IMR-90 (cell line): Measurements from ENCODE around the gene TMED3. TPM values are rescaled to one million over a fixed set of nuclear protein-coding genes. Genes with fewer than 3 reads are reported as not detected.

Experiments used
- ATAC-seq: fragments of 200-7000 bp; cut with Tn5 transposase; 2 replicates; pipeline ENCODE4 v1.9.1; 2020; ENCODE audit warnings: low read depth, mild to moderate bottlenecking, moderate library complexity
- BruUV-seq: library from RNA; stranded (reverse); fragments of 400-500 nt; replicated peaks from 2 replicates; lab custom pipeline; 2021; lab: Mats Ljungman, UMichigan
- CTCF ChIA-PET: fragments of 300-600 bp; formaldehyde crosslinking; extraction: SDS; loops from one replicate; lab custom pipeline; 2021; ENCODE audit warnings: antibody characterized with exemption; lab: Yijun Ruan, JAX
- POLR2A ChIA-PET: fragments of 300-600 bp; sonication (Branson Sonifier 250); formaldehyde crosslinking; loops from one replicate; lab custom pipeline; 2022; ENCODE audit warnings: antibody characterized with exemption; ENCODE audit not compliant: unreplicated experiment; lab: Charles Lee
- DNase-seq: peaks from one replicate; pipeline ENCODE4 v3.0.0; 2013
- H2AFZ ChIP-seq: replicated peaks from 2 replicates; pipeline ENCODE3; 2013; ENCODE audit warnings: low read length, mild to moderate bottlenecking; ENCODE audit not compliant: poor library complexity
- H2AK5ac ChIP-seq: 2 replicates; pipeline ENCODE4 v1.6.1; 2013; ENCODE audit warnings: low read depth, low read length, inconsistent platforms
- H2AK9ac ChIP-seq: replicated peaks from 2 replicates; pipeline ENCODE3; 2013; ENCODE audit warnings: mild to moderate bottlenecking, low read depth, low read length, moderate library complexity; ENCODE audit not compliant: poor library complexity
- H2BK120ac ChIP-seq: 2 replicates; pipeline ENCODE4 v1.6.1; 2013; ENCODE audit warnings: low read depth, low read length, inconsistent platforms
- H2BK15ac ChIP-seq: 3 replicates; pipeline ENCODE4 v1.6.1; 2013; ENCODE audit warnings: low read depth, low read length, inconsistent platforms
- H2BK20ac ChIP-seq: 2 replicates; pipeline ENCODE4 v1.6.1; 2013; ENCODE audit warnings: low read depth, mild to moderate bottlenecking, inconsistent platforms, low read length, moderate library complexity
- H2BK5ac ChIP-seq: 2 replicates; pipeline ENCODE4 v1.6.1; 2013; ENCODE audit warnings: mild to moderate bottlenecking, low read depth, low read length, inconsistent platforms; ENCODE audit not compliant: poor library complexity, severe bottlenecking
- H3K14ac ChIP-seq: replicated peaks from 2 replicates; pipeline ENCODE4 v1.6.1; 2013; ENCODE audit warnings: low read depth, low read length, inconsistent platforms
- H3K18ac ChIP-seq: 2 replicates; pipeline ENCODE4 v1.6.1; 2013; ENCODE audit warnings: low read depth, low read length, control low read depth
- H3K23ac ChIP-seq: 2 replicates; pipeline ENCODE4 v1.6.1; 2013; ENCODE audit warnings: low read depth, low read length, inconsistent platforms
- H3K27ac ChIP-seq: 2 replicates; pipeline ENCODE4 v1.5.1; 2013; ENCODE audit warnings: mild to moderate bottlenecking, control low read depth, low read length; ENCODE audit not compliant: insufficient read depth
- H3K27me3 ChIP-seq: 2 replicates; pipeline ENCODE4 v1.6.1; 2013; ENCODE audit warnings: low read length; ENCODE audit not compliant: control insufficient read depth, insufficient read depth
- H3K36me3 ChIP-seq: 2 replicates; pipeline ENCODE4 v1.6.1; 2013; ENCODE audit warnings: low read length, mixed read lengths; ENCODE audit not compliant: control insufficient read depth, insufficient read depth
- H3K4ac ChIP-seq: 2 replicates; pipeline ENCODE4 v1.6.1; 2013; ENCODE audit warnings: low read depth, low read length, inconsistent platforms
- H3K4me1 ChIP-seq: 2 replicates; pipeline ENCODE4 v1.6.1; 2013; ENCODE audit warnings: low read length, mixed read lengths; ENCODE audit not compliant: control insufficient read depth, insufficient read depth
- H3K4me2 ChIP-seq: 2 replicates; pipeline ENCODE4 v1.6.1; 2013; ENCODE audit warnings: low read depth, mild to moderate bottlenecking, control low read depth, low read length, moderate library complexity
- H3K4me3 ChIP-seq: 2 replicates; pipeline ENCODE4 v1.5.1; 2013; ENCODE audit warnings: low read depth, mild to moderate bottlenecking, control low read depth, low read length, moderate library complexity; ENCODE audit not compliant: insufficient read depth
- H3K56ac ChIP-seq: 2 replicates; pipeline ENCODE4 v1.6.1; 2013; ENCODE audit warnings: low read length, inconsistent platforms; ENCODE audit not compliant: insufficient read depth; ENCODE audit errors: extremely low read depth
- H3K79me1 ChIP-seq, 2 experiments: 2 replicates each; pipeline ENCODE4 v1.6.1; 2013; ENCODE audit warnings: low read length in 2 of 2, inconsistent platforms in 1 of 2, low read depth in 1 of 2
- H3K9ac ChIP-seq: 2 replicates; pipeline ENCODE4 v1.6.1; 2013; ENCODE audit warnings: low read depth, low read length, control low read depth
- H3K9me1 ChIP-seq: 2 replicates; pipeline ENCODE4 v1.6.1; 2013; ENCODE audit warnings: low read length, inconsistent platforms; ENCODE audit not compliant: insufficient read depth
- H3K9me3 ChIP-seq: 2 replicates; pipeline ENCODE4 v1.6.1; 2013; ENCODE audit warnings: low read length; ENCODE audit not compliant: control insufficient read depth, insufficient read depth
- H4K20me1 ChIP-seq: 2 replicates; pipeline ENCODE4 v1.6.1; 2013; ENCODE audit warnings: low read length, inconsistent platforms; ENCODE audit not compliant: insufficient read depth
- H4K5ac ChIP-seq: 2 replicates; pipeline ENCODE4 v1.6.1; 2013; ENCODE audit warnings: mild to moderate bottlenecking, low read depth, low read length, control low read depth
- H4K8ac ChIP-seq, 2 experiments: 2 replicates each; pipeline ENCODE4 v1.6.1; 2013; ENCODE audit warnings: low read depth in 2 of 2, low read length in 2 of 2, control low read depth in 1 of 2, inconsistent platforms in 1 of 2
- H4K91ac ChIP-seq: 2 replicates; pipeline ENCODE4 v1.6.1; 2013; ENCODE audit warnings: low read depth, low read length, inconsistent platforms; ENCODE audit not compliant: insufficient read depth
- BHLHE40 ChIP-seq: fragments of 150-350 bp; IDR thresholded peaks from 2 replicates; pipeline ENCODE4 v1.6.1; 2016; ENCODE audit warnings: mild to moderate bottlenecking, low read depth, low read length
- CEBPB ChIP-seq: IDR thresholded peaks from 2 replicates; pipeline ENCODE4 v1.6.1; 2012; ENCODE audit warnings: low read depth, low read length, improper control_type of control experiment
- FOS ChIP-seq: fragments of 150-350 bp; IDR thresholded peaks from 2 replicates; pipeline ENCODE4 v1.6.1; 2016; ENCODE audit warnings: low read depth, low read length
- MAFK ChIP-seq: IDR thresholded peaks from 2 replicates; pipeline ENCODE4 v1.6.1; 2012; ENCODE audit warnings: low read depth, low read length, improper control_type of control experiment
- MAZ ChIP-seq: IDR thresholded peaks from 2 replicates; pipeline ENCODE4 v1.6.1; 2012; ENCODE audit warnings: low read depth, mild to moderate bottlenecking, low read length, improper control_type of control experiment, moderate library complexity, borderline replicate concordance
- MXI1 ChIP-seq: IDR thresholded peaks from 2 replicates; pipeline ENCODE4 v1.6.1; 2012; ENCODE audit warnings: low read depth, mild to moderate bottlenecking, low read length, moderate library complexity, borderline replicate concordance
- SMC3 ChIP-seq: fragments of 150-350 bp; IDR thresholded peaks from 2 replicates; pipeline ENCODE4 v1.6.1; 2016; ENCODE audit warnings: low read depth, mild to moderate bottlenecking, antibody characterized with exemption, low read length, moderate library complexity
- USF2 ChIP-seq: fragments of 150-350 bp; IDR thresholded peaks from 2 replicates; pipeline ENCODE4 v1.6.1; 2017; ENCODE audit warnings: mild to moderate bottlenecking, antibody characterized with exemption, low read length, low read depth
- WGBS, 2 experiments: methylation state at CpG; one replicate each; pipeline versions ENCODE4 v1.1.5 to v1.1.7; 2013; ENCODE audit warnings: missing lambda C conversion rate in 2 of 2; ENCODE audit not compliant: insufficient read length in 1 of 2; ENCODE audit errors: extremely low coverage in 2 of 2; 5-methylcytosine and 5-hydroxymethylcytosine counted together
- dilution Hi-C: fragments of 300-500 bp; cut with HindIII; formaldehyde crosslinking; loops from one replicate; pipeline ENCODE4 v1.14.3; 2018; ENCODE audit warnings: low sequenced_read_pairs; ENCODE audit not compliant: unreplicated experiment
- in situ Hi-C: fragments of 300-500 bp; cut with MboI; formaldehyde crosslinking; loops from 3 replicates; pipeline ENCODE4 v1.14.3; 2019; ENCODE audit warnings: low sequenced_read_pairs, inconsistent platforms, mixed read lengths
- intact Hi-C: fragments of 100-400 bp; cut with micrococcal nuclease; formaldehyde crosslinking; loops from 2 replicates; pipeline ENCODE4 v1.10.0; 2022
- polyA plus RNA-seq, 3 experiments: library from polyadenylated mRNA; depleted of rRNA; stranded (reverse); fragments of >200 nt; gene quantifications; 2 replicates each; pipeline ENCODE4 v1.2.3, GENCODE V29; 2012; ENCODE audit warnings: low replicate concordance in 1 of 3
- total RNA-seq: library from RNA; depleted of rRNA; stranded (reverse); fragments of >200 nt; gene quantifications from 2 replicates; pipeline ENCODE4 v1.2.3, GENCODE V29; 2012
- TF ChIP-seq, protein P1 (sequence below): fragments of 150-350 bp; IDR thresholded peaks from 2 replicates; pipeline ENCODE4 v1.6.1; 2016; ENCODE audit warnings: low read depth, mild to moderate bottlenecking, low read length, moderate library complexity, borderline replicate concordance

The TMED3 gene
- total and polyA plus RNA-seq, 2 of the 4 experiments (the other 2 are of a cell fraction): 170 to 237 TPM

DNA sequence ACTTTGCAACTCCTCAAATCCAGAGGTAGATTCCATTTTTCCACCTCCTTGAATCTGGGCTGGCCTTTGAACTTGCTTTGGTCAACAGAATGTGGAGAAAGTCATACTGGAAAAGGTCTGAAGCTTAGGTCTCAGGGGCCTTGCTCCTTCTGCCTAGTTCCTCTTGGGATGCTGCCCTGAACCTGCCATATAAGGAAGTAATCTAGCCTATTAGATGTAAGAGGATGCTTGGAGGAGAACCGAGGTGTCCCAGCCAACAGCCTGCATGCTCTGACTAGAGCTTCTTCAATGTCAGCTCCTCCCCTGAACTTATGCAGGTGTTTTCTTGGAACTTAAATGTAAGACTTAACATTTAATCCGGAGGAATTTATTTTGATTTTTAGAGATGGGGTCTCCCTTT, 2.0 kb upstream of the TMED3 start:
- Histone ChIP-seq H3K4me2 (no peak overlapping the region), H2BK5ac (no peak overlapping the region), H2AFZ (no peak overlapping the region), H3K14ac (no peak overlapping the region), H3K56ac (no peak overlapping the region), H3K23ac (no peak overlapping the region), H3K4ac (no peak overlapping the region), H3K18ac (no peak overlapping the region), H2BK20ac (no peak overlapping the region), H4K91ac (no peak overlapping the region), H3K27ac (no peak overlapping the region), H3K9me3 (no peaks in the 10 kb centered on the region), H2AK9ac (no peak overlapping the region), H3K4me1 (peaks cover 6% of the 10 kb centered on the region; the same call in 1 of the 2 replicates), H2BK15ac (no peak overlapping the region), H2AK5ac (no peak overlapping the region), H3K27me3 (peaks cover 8% of the 10 kb centered on the region), H3K36me3 (peaks cover 3% of the 10 kb centered on the region), H2BK120ac (no peak overlapping the region), H4K8ac (no peak overlapping the region), H4K5ac (no peak overlapping the region), H3K9me1 (peaks cover 10% of the 10 kb centered on the region), H3K4me3 (no peak overlapping the region), H4K20me1 (peaks cover 6% of the 10 kb centered on the region), H3K9ac (no peak overlapping the region), H3K79me1 (peaks cover 19 to 29% of the 10 kb centered on the region in 2 experiments)
- dilution Hi-C loops (no loop called here), in situ Hi-C loops (no loop called here), intact Hi-C loops (no loop called here)
- CTCF ChIA-PET: no interaction called here
- ATAC-seq (no peak), DNase-seq (no peak)
- no peak for TF ChIP-seq MAZ
- TF ChIP-seq BHLHE40: no peak
- no peak for TF ChIP-seq FOS
- TF ChIP-seq SMC3: no peak
- TF ChIP-seq USF2: no peak
- TF ChIP-seq, protein P1, sequence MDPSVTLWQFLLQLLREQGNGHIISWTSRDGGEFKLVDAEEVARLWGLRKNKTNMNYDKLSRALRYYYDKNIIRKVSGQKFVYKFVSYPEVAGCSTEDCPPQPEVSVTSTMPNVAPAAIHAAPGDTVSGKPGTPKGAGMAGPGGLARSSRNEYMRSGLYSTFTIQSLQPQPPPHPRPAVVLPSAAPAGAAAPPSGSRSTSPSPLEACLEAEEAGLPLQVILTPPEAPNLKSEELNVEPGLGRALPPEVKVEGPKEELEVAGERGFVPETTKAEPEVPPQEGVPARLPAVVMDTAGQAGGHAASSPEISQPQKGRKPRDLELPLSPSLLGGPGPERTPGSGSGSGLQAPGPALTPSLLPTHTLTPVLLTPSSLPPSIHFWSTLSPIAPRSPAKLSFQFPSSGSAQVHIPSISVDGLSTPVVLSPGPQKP: no peak
- no peak for TF ChIP-seq CEBPB
- TF ChIP-seq MXI1: no peak
- TF ChIP-seq MAFK: no peak
- no CpG with 5 or more reads among the region's 2 CpGs for WGBS, 2 experiments
- BruUV-seq: no TSS peak
- POLR2A ChIA-PET: no interaction called here
